Stimulated activated CD8-positive, alpha-beta memory T cell treated with anti-CD3 and anti-CD28 coated beads, Interleukin-7, amount 100 ng/mL, for 48 hours (primary cell): Measurements from ENCODE around the gene FREM1.

Experiments
- DNase-seq, 2 donors: peaks; one replicate each; pipeline ENCODE4 v3.0.0-alpha.2; 2020; ENCODE audit warnings: low read depth in 1 of 2; ENCODE audit errors: extremely low read depth in 1 of 2

The FREM1 gene

DNA sequence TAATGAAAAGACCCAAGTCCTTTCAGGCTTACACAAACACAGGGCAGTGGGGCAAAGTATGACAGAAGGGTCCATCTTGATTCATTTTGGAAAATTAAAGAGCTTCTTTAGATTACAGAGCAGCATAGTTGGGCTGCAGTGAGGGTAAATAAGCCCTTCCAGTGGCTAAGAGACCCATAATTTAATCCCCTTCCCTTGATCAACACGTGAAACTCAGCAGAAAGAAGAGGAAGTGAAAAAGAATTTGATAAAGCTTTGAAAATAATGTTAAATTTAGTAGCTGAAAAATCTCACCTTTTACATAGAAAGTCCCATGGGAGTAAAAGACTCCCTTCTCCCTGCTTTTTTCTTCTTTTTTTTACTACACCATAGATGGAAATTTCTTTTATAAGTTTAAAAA lies 87.6 kb downstream of the FREM1 start:
- DNase-seq = no peak

DNA sequence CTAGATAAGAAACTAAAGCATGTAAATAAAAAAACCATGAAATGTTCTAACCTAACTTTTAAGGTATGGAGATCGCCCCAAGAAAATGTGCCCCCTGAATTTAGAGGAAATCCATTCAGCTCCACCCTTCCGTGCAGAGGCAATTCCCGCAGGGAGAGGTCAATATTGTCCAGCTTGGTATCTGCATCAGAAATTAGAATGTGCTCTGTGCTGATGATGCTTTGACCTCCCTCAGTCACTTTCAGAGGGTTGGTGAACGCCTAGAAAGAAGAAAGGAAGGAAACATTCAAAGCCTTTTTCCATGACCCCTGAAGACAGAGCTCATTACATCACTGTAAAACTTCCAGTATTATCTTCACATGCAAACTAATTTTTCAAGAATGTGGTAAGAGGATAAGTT lies 91.0 kb downstream of the FREM1 start:
- DNase-seq = no peak

DNA sequence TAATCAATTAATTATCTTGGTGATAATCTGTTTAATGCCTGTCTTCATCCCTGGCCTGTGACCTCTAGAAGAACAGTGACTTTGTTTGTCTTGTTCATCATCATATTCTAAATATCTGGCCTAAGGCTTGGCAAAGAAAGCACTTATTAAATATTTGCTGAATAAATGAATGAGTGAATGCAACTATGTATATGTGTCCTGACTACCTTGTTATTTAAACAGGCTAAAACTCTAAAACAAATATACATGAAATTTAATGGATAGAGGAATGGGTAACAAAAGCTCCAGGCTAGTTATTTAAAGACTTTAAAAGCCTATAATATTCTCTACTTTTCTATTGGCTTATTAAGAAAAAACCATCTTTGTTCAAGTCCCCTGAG lies 96.0 kb downstream of the FREM1 start:
- no peak for DNase-seq

DNA sequence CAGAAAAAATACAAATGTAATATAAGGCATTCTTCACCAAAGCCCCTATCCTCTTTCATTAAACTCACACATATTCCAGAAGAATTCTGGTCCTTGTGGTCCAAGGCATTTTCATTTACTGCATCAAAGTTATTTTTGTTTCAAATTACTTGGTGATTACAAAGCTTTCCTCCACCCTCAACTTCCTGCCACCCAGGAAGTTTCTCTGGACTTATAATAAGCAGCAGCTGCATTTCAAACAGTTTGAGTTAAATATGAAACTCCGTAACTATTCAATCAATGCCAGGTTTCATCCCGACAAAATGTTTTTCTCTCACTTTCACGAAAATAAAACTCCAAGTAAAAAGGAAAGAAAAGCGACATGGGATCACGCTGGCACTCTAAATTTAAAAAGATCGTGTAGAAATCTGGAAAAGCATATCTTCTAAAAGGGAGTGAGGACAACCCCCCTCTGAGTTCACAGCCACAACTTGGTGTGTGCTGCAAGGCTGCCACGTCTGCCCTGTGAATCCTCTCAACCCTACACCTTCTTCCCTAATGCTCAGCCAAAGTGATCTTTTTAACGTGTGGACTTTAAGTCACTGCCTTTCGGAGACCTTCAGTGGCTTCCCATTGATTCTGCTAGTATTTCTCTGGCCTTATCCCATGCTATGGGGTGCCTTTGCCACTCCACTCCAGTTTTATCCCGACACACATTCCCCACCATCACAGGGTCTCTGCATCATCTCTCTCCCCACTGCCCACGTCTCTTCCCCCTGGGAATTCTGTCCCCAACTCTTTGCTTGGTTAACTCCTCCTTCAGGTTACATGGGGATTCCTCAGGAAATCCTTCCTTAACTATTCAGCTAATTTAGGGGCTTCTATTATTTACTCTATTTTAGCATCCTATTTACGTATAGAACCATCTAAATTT lies 96.6 kb downstream of the FREM1 start:
- no peak for DNase-seq

DNA sequence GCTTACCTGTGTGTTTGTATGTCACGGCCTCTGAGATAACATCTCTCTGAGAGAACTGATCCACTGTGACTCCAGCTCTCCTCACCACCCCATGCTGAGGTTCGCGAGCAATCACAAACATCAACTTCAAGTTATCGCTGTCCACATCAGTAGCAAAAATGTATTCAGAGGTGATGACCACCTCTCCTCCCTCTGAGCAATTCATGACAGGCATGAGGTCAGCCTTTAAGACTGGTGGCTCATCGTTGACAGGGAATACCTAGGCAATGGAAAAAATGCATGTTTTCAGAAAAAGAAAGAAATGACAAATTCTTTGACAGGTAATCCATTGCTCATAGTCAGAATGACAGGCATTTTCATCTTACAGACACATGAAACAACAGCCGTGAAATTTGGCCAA lies 97.4 kb downstream of the FREM1 start:
- no peak for DNase-seq

DNA sequence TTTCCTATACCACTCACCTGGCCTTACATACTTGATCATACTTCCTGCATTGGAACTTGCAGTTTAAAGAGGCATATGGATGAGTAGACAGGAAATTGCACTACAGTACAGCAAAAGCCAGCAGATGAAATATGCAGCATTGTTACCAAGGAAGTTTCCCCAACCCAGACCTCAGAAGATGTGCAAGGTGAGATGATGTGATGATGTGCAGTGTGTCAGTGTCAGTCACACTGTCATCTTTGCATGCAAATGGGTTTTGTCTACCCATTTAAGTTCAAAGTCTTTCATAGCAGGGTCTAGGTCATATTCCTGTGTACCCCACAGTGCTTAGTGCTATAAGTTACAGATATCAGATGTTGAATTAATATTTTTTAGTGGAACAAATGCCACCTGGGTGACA lies 98.4 kb downstream of the FREM1 start:
- DNase-seq = no peak

DNA sequence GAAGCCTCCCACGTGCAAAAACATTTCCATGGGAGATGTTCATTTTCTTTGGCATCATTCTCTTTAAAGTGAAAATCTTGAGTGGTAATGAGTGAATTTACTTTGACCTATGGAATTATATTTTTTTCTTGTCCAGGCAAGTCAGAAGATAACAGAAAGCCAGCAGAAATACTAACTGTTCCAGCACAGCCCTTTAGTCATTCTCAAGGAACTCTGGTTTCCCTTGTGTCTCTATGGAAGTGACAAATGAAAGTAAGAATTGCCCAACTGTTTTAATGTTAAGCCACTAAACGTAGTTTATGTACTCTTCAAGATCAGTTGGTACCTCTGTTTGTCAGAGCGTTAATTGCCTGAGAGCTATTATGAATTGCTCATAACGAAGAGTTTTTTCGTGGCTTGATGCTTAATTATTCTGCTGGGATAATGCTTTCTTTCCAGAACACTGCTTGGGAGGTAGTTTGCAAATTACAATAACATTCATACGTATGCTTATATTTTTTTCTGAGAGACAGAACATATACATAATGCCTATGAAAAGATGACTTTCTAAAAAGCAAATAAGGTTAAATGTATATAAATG lies 103.2 kb downstream of the FREM1 start:
- no peak for DNase-seq

DNA sequence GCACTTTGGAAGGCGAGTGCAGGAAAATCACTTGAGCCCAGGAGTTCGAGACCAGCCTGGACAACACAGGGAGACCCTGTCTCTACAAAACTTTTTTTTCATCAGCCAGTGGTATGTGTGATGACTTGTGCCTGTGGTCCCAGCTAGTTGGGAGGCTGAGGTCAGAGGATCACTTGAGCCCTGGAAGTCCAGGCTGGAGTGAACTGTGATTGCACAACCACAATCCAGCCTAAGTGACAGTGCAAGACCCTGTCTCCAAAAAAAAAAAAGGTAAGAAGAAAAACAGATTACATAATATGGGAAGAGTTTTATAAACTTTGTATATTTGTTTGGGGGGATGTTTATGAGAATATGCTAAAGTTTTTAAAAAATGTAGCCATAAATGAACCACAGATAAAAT lies 111.2 kb downstream of the FREM1 start:
- DNase-seq = no peak

DNA sequence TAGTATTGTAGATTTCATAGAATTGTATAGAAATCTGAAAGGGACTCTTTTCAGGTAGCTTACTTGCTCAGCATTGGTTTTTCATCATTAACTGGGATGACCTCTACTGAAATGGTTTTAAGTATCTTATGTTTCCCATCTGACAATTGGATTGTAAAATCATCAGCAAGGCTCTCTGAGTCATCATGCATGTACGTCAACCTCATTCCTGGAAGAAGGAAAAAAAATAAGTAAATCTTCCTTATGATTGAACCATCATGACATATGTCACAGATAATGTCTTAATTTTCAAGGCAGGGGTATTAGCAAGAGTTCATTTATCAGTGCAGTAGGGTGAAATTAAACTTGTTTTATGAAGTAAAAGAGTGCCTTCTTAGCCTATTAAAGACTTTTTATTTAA lies 112.8 kb downstream of the FREM1 start:
- DNase-seq = no peak

DNA sequence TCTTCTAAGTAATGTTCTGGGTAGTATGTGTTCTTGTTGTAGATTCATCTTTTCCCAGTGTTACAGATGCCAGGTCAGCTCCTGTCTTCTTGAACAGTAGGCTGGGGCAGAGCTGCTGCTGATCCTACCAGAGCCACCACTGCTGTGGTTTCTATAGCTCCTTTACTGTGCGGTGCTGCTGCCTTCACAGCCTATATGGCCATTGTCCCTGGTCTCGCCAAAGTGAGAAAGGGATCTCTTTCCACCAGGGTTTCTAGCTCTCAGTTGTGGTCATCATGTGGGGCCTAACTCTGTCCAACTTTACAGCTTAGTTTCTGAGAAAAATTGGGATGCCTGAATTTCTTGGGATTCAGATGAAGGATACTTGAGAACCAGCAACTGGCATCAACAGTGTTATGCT lies 116.8 kb downstream of the FREM1 start:
- no peak for DNase-seq

DNA sequence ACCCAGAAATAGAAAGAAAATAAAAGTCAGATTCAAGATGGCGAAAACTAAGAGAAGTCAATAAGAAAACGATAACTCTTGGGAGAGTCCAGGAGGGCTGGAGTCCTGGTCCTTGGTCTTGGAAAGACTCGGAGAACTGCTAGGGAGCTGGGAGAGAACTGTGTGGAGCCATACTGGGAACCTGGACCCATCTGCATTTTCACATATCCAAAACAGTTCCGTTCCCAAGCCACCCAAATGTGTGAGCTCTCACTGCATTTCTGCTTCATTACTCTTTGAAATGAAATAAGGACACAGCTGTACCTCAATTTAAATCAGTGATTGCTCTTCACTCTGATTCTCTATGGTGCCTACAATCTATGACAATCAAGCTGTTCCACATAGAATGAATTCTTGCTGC lies 119.6 kb downstream of the FREM1 start:
- no peak for DNase-seq

DNA sequence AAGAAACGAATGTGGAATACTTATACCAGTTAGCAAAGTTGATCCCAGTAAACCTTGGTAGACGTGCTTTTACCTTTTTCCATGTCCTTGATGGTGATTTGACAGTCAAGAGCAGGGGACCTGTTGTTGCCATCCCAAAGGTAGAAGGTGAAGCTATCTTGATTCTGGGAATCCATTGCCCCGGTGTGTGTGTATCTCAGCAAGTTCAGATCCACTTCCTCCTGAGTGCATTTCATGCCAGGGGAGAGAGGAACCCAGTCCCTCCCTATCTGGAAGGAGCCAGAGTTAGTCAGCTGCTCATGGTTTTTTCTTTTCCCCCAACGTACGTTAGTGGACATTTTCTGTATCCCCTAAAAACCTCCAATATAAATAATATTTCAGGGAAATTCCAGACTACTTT lies 121.4 kb downstream of the FREM1 start:
- no peak for DNase-seq

DNA sequence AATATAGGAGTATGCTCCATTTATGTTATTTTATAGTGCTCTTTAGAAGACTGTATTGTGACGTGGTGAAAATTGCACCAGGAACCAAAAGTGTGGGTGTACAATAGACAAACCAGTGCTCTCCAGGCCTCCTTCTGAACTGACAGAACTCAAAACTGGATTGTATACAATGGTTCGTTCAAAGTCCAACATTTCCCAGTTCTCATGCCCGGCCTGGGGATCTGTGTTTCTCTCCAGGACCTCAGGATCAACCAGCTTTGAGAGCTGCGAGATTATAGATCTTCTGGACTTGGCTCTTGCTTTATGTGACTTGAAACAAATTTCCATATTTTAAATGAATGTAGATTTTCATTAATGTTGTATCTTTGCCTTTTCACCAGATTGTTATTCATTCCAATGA lies 126.9 kb downstream of the FREM1 start:
- no peak for DNase-seq

DNA sequence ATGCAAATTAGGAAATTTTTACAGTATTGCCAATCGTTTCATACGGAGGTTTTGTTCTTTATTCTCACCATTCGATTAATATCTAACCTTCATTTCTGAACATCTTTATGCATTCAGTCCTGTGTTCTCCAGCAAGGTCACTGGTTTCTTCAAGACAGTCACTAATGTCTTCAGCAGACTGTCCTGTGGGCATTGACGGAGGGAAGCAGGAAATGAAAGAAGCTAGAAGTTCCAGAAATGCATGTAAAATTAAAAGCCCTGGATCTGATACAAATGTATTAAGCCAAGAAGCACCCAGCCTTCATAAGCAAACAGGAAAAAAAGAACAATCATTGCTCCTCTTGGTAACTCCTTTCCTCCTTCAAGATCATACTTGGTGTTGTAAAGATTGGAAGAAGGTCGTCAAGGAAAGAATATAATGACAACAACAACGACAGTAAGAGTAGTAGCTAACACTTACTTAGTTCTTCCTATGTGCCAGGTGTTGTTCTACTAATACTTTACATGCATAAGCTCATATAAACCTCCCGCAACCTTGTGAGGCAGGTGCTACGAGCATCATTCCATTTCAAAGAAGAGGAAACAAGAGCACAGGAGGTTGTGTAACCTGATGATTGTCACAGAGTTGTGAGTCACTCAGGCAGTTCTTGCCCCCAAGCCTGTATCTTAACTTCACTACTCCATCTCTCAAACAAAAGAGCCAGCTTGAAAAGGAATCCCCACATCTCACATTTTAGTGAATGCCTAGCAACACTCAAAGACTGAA lies 127.8 kb downstream of the FREM1 start:
- DNase-seq = no peak

DNA sequence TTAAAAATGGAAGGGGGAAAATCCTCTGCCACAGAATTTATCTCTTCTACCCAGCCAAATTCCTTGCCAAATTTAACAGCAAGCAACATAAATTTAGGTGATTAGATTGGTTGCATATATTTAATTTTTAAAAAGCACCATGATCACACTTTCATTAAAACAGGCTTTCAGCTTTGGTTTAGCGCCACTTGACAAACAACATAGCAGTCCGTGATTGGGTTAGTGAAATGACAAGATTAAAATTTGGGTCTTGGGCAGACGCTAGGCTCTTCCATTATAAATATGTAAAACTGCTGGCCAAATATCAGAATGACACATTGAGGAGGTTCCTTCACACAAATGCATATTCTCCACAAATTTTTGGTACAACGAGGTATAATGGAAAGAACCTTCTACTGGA lies 129.5 kb downstream of the FREM1 start:
- DNase-seq = no peak

DNA sequence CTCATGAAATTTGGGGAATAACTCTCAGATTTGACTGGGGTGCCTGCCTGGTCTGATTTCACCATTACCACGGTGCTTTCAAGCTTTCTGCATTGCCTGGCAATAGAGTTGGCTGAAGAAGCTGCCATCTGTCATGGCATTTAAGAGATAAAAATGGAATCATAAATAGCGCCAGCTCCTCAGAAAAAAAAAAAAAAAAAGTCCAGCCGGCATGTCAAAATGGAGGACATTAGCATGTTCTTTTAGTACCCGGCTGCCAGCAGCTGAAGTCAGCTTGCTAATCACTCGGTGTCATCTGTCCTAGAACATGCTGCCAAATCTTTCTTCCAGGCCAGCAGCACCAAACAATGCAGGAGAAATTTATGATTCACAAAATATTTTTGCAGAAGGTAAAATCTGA lies 130.0 kb downstream of the FREM1 start:
- no peak for DNase-seq

DNA sequence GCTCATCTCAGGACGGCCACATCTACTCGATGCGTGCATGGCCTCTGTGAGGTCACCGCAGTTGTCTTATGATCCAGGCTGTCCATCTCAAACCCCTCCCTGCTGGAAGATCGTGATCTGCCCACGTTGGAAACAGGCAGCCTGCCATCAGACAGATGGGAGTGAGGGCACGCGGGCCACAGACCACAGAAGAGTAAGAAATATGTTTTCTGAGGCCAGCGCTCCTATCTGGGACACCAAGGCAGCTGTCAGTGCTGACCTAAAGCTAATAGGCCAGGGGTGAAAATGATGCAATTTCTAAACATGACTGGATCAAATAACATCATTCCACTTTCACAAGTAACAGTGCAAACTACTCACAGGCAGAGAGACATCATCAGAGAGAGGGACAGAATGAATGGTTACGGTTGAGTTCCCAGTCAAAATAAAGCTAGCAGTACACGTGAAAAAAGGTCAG lies 130.6 kb downstream of the FREM1 start:
- no peak for DNase-seq

DNA sequence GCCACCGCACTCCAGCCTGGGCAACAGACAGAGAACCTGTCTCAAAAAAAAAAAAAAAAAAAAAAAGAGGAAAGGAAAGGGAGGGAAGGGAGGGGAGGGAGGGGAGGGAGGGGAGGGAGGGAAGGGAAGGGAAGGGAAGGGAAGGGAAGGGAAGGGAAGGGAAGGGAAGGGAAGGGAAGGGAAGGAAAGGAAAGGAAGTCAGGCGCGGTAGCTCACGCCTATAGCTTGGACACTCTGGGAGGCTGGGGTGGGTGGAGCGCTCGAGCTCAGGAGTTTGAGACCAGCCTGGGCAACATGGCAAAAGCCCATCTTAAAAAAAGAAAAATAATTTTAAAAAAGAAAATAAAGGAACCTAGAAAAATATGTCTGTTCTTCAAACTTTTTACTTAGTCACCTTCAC lies 131.7 kb downstream of the FREM1 start:
- DNase-seq = no peak

DNA sequence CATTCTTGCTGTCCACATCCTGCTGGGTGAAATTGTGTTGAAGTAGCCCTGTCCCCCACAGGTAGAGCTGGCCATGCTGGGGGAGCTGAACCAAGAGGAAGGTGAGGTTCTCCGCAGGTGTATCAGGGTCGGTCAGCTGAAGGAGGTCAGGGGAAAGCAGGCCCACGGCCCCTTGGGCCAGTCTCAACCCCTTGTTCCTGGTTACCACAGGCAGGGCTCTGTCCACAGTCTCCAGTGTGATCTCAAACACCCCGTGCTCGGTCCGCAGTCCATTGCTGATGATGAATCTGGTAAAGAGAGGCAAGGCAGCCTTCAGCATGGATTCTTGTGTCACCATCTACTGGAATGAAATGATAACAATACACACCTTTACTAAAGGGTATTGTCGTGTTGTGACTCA lies 134.3 kb downstream of the FREM1 start:
- no peak for DNase-seq

DNA sequence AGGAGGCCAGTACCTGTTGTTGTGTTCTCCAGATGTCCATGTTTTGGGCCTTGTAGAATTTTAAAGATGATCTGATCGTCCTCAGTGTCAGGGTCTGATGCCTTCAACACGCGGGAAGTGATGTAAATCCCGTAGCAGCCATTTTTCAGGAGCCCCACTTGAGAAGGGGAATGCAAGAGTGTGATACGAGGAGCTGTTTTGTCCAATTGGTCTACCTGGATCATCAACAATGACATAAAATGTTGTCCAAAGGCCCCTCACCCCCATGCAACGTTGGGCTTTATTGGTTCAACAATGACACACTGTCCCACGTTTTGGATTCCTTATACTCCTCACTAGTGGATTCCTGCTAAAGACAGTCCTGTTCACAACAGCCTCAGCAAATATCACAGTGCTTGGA lies 139.6 kb downstream of the FREM1 start:
- no peak for DNase-seq

DNA sequence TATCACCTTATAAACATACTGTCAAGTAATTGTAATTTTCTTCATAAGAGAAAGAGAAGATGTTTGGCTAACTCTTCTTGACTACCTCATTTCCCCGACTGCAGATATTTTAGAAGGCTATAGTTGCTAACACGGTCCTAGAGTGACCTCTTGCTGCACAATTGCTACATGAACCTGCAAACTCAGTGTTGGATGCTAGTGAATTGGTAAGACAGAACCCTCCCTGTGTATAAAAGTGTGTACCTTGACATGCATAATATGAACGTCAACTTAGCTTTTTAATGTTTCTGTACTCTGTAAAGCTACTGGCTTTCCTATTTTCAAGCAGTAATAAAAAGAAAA lies 141.0 kb downstream of the FREM1 start:
- DNase-seq = no peak
